ENCODE data around the gene SH3RF1.

SH3RF1 gene

DNA sequence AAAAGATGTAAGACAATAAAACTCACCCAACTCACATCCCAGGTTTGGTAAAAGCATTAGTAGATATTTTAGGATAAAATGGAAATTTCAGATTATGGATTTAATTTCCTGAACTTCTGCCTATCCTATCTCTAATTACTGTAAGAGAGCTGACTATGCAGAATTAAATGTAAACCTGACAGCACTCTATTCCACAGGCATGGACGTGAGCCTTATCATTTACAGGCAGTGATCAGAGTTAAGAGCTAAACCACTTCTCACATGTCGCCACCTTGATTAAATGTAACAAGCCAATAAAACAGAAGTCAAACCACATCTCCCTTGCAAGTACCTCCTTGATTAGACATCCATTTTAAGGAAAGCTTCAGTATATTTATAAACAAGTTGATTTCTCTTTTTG, 163.2 kb downstream of the SH3RF1 start:
- Histone ChIP-seq H3K27ac (no peak overlapping the region), H3K36me3 (replicated peaks) (peaks cover 45% of the 10 kb centered on the region), H3K4me3 (ENCODE audit: low read depth, low read length) (no peak overlapping the region), H3K27me3 (replicated peaks) (no peaks in the 10 kb centered on the region)
- in situ Hi-C loops (cut with HindIII; ENCODE audit: low pct_ligation_motif_present, low sequenced_read_pairs) = no loop called here
- TF ChIP-seq, protein P1, sequence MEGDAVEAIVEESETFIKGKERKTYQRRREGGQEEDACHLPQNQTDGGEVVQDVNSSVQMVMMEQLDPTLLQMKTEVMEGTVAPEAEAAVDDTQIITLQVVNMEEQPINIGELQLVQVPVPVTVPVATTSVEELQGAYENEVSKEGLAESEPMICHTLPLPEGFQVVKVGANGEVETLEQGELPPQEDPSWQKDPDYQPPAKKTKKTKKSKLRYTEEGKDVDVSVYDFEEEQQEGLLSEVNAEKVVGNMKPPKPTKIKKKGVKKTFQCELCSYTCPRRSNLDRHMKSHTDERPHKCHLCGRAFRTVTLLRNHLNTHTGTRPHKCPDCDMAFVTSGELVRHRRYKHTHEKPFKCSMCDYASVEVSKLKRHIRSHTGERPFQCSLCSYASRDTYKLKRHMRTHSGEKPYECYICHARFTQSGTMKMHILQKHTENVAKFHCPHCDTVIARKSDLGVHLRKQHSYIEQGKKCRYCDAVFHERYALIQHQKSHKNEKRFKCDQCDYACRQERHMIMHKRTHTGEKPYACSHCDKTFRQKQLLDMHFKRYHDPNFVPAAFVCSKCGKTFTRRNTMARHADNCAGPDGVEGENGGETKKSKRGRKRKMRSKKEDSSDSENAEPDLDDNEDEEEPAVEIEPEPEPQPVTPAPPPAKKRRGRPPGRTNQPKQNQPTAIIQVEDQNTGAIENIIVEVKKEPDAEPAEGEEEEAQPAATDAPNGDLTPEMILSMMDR (IDR thresholded peaks at IDR 0.05; ENCODE audit: low read depth, low read length, missing control alignments) = no peak
- DNase-seq = no peak

DNA sequence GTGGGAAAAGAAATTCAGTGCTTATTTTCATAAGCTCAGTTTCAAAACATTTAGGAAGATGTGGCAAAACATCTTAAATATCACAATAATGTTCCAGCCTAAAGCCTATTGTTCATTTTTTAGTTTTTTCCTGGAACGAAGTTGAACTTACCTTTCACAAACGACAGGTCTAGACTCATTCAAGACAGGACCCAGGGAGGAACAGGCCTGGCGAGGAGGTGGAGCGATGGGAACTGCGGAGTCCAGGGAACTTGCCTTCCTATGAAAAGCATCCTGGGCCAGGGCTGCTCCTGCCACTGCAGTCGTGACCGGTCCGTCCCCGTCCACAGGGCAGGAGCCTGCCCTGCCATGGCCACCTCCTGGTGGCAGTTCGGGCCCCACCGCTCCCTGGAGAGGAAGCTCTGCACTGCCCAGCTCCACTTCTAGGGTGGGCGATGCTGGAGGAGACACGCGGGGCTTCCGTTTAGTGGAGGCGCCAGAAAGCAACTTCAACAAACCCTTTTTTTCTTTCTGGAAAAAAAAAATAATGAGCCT, 164.0 kb downstream of the SH3RF1 start:
- peaks cover 38% of the 10 kb centered on the region for H3K36me3 ChIP-seq (replicated peaks)
- H3K4me3 ChIP-seq (ENCODE audit: low read depth, low read length) = no peak overlapping the region
- no peaks in the 10 kb centered on the region for H3K27me3 ChIP-seq (replicated peaks)
- in situ Hi-C loops (cut with HindIII; ENCODE audit: low pct_ligation_motif_present, low sequenced_read_pairs) = no loop called here
- no peak overlapping the region for H3K27ac ChIP-seq
- DNase-seq = no peak
- TF ChIP-seq, protein P1 (IDR thresholded peaks at IDR 0.05; ENCODE audit: low read depth, low read length, missing control alignments) = no peak

DNA sequence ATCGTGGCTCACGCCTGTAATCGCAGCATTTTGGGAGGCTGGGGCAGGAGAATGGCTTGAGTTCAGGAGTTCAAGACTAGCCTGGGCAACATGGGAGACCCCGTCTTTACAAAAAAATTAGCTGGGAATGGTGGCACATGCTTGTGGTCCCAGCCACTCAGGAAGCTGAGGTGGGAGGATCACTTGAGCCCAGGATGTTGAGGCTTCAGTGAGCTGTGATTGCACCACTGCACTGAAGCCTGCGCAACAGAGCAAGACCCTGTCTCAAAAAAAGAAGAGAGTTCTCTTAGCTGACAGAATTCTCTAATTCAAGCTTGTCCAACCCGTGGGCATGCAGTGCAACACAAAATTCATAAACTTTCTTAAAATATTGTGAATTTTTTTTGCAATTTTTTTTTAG, 165.1 kb downstream of the SH3RF1 start:
- Histone ChIP-seq H3K36me3 (replicated peaks) (peaks cover 37% of the 10 kb centered on the region), H3K27me3 (replicated peaks) (no peaks in the 10 kb centered on the region), H3K27ac (no peak overlapping the region), H3K4me3 (ENCODE audit: low read depth, low read length) (no peak overlapping the region)
- DNase-seq = no peak
- in situ Hi-C loops (cut with HindIII; ENCODE audit: low pct_ligation_motif_present, low sequenced_read_pairs) = no loop called here
- TF ChIP-seq, protein P1 (IDR thresholded peaks at IDR 0.05; ENCODE audit: low read depth, low read length, missing control alignments) = no peak

DNA sequence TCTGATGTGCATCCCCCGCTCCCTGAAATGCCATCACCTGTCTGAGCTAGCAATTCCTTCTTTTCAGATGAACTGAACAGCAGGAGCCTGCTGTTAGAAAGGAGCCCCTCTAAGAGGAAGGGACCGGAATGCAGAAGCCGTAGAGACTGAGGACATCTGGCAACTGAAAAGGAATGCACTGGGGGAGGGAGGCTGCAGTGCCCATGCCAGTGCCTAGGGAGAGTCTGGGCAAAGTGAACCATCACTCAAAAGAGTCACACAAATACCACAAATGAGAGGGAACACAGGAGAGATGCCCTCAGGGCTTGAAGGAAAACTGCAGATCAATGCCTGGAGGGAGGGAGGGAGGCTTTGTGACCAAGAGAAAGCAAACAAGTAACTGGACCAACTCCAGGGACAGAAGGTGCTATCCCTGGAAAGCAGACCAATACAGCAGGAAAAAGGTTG, 166.8 kb downstream of the SH3RF1 start:
- peaks cover 28% of the 10 kb centered on the region for H3K36me3 ChIP-seq (replicated peaks)
- no peak for DNase-seq

DNA sequence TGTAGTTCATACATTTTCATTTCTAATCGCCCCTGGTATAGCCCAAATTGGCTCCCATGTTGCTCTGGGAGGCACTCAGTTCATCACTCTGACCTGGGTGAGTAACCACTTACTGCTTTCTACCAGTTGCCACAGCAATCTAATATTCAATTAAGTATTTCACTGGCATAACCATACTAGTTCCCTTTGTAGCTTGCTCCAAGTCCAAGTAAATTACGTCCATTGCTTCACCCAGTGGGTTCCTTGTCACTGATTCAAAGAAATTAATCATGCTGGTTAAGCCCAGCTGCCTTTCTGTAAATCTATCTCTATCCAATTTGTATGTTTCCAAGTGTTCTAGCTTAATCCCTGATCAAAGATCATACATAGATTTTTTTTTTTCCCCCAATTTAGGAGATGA, 168.7 kb downstream of the SH3RF1 start:
- H3K27me3 ChIP-seq (replicated peaks) = no peaks in the 10 kb centered on the region
- no peak for DNase-seq
- in situ Hi-C loops (cut with HindIII; ENCODE audit: low pct_ligation_motif_present, low sequenced_read_pairs) = no loop called here
- no peak overlapping the region for H3K27ac ChIP-seq
- peaks cover 27% of the 10 kb centered on the region for H3K36me3 ChIP-seq (replicated peaks)
- no peak overlapping the region for H3K4me3 ChIP-seq (ENCODE audit: low read depth, low read length)
- TF ChIP-seq, protein P1 (IDR thresholded peaks at IDR 0.05; ENCODE audit: low read depth, low read length, missing control alignments) = no peak

More for the DNA sequence above, 166.8 kb downstream of the SH3RF1 start:
- TF ChIP-seq, protein P1 (IDR thresholded peaks at IDR 0.05; ENCODE audit: low read depth, low read length, missing control alignments) = no peak
- Histone ChIP-seq H3K27me3 (replicated peaks) (no peaks in the 10 kb centered on the region), H3K27ac (no peak overlapping the region), H3K4me3 (ENCODE audit: low read depth, low read length) (no peak overlapping the region)
- in situ Hi-C loops (cut with HindIII; ENCODE audit: low pct_ligation_motif_present, low sequenced_read_pairs) = no loop called here

DNA sequence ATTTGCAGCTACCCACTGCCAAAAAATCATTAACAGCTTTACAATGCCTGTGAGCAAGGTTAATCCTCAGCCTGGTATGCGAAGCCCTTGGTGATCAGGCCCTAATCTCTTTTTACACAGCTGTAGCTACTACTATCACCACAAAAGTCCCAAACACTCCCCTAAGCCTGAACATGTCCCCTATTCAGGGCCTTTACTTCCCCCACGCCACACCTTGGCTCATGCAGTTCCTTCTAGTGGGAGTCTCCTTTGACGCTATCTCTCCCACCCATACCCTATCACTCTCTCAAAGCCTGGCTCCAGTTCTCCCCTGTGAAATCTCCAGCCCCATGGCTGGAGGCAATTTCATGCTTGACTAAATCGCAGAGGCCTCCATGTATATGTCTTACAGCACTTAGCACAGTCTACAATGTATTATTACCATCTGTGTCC, 170.1 kb downstream of the SH3RF1 start:
- Histone ChIP-seq H3K4me3 (ENCODE audit: low read depth, low read length) (no peak overlapping the region), H3K27ac (no peak overlapping the region), H3K27me3 (replicated peaks) (no peaks in the 10 kb centered on the region), H3K36me3 (replicated peaks) (peaks cover 26% of the 10 kb centered on the region)
- DNase-seq = no peak
- TF ChIP-seq, protein P1 (IDR thresholded peaks at IDR 0.05; ENCODE audit: low read depth, low read length, missing control alignments) = no peak
- in situ Hi-C loops (cut with HindIII; ENCODE audit: low pct_ligation_motif_present, low sequenced_read_pairs) = no loop called here

All from brain microvascular endothelial cell (primary cell).